HG03521 (cell line): ENCODE results near the gene OXER1.

Source experiments
- ATAC-seq: cut with Tn5 transposase; IDR thresholded peaks from one replicate; pipeline ENCODE4 v1.9.1; 2021; ENCODE audit warnings: mild to moderate bottlenecking, moderate library complexity; ENCODE audit not compliant: unreplicated experiment

OXER1 gene

GRCh38 chr2:42794271-42795046 lies 30.5 kb upstream of the OXER1 start:
- no peak for ATAC-seq

DNA sequence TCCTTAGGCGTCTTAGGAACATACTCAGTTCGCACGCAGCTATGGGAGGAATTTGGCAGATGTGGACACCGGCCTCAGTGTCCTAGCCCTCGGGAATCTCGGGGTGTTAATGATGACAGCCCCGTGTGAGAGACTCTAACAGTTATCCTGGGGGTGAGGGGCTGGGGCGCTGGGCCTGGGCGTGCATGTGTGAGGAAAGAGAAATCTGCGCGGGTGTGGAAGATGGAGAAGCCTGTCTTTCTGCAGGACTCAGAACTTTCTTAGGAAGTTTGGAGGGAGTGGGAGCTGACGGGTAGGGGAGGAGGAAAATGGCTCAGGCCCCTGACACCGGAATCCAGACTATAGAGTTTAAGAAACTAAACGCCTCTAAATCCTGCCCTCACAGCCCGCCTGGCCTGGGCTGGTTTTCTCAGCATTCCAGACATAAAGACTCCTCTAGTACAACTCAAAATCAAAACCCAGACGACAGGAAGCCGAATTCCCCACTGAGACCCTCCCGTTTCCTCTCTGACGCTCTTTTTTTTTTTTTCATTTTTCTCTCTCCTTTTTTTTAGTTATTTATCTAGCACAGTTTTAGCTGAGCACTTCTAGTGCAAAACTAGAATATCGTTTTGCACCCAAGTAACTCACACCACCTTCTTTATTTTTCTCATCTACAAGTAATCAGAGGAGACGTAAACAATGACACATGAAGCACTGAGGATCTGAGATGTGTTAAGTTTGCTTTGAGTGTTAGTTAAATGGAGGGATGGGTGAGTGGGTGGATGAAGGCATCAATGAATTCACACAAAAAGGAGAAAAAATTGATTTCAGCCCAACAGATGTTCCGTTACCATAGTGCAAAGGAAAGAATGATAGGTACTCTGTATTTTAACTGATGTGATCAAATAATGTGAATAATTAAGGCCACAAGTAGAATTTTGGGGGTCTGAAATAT lies 29.7 kb upstream of the OXER1 start:
- ATAC-seq = no peak

DNA sequence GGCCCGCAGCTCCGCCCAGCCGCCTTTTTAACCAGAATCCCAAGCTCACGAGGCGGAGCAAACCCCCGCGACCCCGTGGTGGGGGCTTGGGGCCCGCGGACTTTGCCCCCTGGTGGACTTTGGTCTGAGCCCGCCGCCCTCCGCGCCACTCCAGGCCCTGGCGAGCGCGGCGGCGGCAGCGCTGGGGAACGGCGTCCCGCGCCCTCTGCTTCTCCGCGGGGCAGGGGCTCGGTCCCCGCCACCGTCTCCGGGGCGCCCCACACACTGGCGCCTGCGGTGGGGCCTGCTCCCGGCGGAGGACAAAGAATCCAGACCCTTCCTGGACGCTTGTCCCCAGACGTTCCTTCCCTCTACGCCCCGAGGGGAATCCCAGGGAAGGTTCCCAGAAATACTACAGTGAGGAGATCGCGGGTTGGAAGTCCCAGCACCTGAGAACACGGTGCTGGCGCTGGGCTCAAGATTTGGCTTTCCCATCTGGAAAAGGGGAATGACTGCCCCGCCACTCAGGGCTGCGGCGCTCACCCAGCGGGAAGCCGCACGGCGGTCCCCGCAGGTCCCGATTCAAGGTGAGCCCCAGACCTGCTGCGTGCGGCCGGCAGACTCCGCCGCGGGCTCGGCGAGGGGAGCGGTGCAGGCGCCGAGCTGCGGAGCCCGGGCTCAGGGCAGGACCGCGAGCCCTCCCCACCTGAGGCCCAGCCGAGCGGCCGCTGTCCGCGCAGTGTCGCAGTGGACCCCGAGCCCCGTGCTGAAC lies 28.8 kb upstream of the OXER1 start, which contains the start of gene HAAO:
TSS of gene HAAO (minus strand) at position 1 of the 751 bp plus-strand sequence. CDS start 47 bp downstream, outside the sequence.
- ATAC-seq = no peak

DNA sequence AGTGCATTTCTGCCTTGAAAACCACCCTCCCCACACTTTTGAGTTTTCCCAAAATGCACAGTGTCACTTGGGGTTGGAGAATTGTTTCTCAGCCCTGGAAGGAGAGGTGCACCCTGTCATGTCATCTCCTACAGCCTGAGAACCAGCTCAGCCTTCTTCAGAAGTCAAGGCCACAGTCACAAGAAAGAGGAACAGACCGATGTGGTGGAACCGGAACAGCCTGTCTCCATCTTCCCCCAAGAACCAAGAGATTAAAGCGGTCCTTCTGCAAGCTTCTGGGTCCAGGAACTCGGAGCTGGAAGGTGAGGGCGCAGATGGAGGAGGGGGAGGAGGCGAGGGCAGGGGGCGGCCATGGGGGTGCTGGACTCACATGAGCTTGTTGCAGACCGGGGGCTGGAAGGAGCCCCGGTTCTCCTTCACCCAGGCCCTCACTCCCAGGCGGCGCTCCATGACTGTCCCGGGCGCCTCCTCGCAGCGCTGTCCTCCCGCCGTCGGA lies 28.2 kb upstream of the OXER1 start:
- ATAC-seq = no peak

DNA sequence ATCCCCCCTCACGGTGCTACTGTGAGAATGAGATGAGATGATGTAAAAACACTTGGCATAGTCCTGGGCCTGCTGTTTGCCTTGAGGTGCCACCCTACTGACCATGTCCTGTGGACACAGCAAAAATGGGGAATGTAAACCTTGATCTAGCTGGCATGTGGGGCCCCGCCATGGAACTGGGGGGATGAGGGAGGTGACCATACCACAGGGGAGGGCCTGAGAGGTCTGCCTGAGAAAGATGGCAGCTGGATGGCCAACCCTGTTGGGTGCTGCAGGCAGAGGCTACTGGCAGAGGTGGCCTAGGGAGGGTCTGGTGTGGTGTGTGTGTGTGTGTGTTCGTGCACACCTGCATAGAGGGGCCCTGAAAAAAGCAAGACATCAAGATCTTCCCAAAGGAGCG lies 27.7 kb upstream of the OXER1 start:
- ATAC-seq = no peak

- ATAC-seq = no peak
These were observed 25.8 kb upstream of the OXER1 start for GRCh38 chr2:42789751-42790150.

- no peak for ATAC-seq
These were observed 24.9 kb upstream of the OXER1 start for GRCh38 chr2:42788882-42789281.

DNA sequence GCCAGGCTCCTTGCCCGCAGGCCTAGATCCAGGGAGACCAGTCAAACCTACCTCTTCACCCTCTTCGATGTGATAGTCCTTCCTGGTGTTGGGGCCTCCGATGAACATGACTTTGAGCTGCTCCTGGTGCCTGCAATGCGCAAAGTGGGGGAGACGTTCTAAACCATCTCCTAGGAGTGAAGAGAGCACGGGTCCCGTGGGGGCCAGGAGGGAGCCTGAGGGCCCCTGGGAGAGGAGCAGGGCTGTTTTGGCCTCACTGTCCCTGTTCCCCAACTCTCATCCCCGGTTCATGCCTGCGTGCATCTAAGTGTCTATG lies 24.5 kb upstream of the OXER1 start:
- no peak for ATAC-seq

DNA sequence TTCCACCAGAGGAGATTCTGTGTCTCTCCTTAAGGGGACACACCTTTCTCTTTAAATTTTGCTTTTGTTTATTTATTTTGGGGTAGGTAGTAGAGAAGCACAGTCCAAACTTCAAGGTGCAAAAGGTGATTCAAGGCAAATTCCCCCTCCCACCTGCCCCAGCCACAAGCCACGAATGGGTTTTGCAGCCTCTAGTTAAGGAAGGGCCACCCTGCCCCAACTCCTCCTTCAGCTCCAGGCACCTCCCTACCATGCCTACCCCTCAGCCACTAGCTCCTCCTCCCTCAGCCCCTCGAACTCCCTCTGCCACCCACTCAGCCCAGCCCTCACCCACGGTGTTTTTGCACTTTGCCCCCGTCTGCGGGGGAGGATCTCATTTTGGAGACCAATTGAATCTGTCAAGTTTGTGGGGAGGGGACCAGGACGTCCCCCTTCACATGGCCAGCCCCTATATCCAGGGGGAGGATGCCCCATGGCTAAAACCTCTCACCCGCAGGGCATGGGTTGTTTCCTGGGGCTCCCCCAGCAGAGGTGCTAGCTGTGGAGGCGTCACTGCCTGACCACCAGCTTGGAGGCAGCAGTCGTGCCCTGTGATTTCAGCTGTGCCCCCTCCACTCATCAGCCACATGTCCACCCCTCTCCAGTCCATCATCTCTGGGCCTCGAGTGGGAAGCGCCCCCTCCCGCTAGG lies 24.0 kb upstream of the OXER1 start:
- ATAC-seq = no peak

DNA sequence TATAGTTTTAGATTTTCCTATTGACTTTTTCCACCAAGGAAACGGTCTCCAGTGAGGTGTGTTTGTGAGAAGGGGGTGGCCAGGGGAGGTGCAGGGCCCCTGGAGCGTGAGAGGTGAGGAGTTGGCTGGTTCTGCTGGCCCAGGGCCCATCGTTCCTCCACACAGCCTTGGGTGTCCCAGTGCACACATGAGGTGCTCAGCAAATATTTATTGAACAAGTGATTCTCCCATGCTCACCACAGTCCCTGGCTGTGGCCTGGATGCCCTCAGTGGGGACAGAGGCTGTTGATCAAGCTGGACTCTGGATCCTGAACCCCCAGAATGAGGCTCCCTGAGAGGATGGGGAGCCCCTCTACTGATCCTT lies 23.5 kb upstream of the OXER1 start:
- ATAC-seq = no peak

DNA sequence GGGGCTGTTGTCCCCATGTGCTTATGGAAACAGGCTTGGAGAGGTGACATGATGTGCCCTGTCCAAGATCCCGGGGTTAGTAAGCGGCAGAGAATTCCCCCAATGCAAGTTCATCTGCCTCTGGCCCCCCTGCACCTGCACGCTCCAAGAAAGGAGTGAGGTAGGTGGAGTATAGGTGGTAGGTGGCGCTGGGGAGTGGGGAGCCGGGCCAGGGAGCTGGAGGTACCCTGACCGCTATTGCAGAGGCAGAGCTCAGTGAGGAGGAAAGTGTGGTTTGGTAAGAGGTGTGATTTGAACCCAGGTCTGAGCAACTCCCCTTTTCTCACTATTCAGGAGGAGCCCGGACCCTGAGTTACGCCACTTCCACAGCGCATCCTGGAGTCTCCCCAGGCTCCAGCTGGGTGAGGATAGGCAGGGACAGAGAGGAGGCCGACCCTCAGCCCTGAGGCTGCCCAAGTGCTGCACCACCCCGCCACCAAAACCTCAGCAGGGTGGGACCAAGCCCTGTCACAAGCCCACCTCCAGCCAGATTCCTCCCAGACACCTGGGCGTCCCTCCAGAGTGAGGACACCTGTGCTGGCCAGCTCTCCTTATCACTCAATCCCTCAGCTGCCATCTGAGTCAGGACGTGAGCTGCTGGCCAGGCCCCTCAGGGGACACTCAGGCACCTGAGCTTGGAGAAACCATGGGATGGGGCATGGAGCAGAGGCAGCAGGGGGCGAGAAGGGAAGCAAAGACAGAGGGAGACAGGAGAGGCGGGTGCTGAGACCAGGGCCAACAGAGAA lies 22.8 kb upstream of the OXER1 start:
- no peak for ATAC-seq

DNA sequence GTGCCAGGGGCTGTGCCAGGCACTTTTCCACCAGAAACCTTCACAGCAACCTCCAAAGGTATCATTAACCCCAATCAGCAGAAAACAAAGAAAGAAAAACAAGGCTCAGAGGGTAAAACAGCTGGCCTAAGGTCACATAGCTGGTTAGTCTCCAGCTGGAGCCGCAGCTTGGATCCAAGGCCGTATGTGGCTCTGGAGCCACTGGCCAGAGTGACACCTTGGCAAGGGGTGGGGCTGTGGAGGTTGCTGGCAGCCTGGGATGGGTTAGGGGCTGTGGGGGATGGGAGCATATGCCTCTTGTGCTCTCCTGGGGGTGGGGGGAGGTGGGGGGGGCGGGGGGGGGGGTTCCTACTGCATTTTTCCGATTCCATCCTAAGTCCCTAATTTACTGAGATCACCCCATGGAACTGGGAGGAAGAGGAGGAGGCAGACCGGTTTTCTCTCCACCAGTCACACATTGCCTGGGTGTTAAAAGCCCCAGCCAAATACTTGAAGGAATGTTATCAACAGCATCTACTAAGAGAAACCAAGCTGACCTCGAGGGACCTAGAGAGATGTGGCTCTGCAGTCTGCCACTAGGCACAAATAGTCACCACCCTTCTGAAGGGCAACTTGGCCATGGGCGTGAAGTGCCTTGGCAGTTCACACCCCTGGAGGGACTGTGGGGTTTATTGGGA lies 20.4 kb upstream of the OXER1 start:
- no peak for ATAC-seq

DNA sequence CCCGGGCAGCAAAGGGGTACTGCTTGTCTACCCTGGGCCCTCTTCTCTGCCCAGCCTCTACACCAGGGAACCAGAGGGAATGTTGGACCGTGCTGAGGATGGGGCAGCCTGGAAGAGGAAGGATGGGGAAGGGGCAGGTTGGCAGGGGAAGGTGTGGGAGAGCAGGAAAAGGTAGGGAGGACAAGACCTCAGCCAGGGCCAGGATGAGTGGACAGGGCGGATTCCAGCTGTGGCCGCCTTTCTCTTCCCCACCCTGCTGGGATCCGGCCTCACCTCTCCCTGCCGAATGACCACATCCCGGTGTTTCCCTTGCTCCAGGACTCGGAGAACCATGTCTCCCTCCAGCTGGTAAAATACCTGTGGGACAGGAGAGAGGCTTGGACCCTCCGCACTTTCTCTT lies 19.6 kb upstream of the OXER1 start:
- ATAC-seq = no peak

- no peak for ATAC-seq
These were observed 17.2 kb upstream of the OXER1 start for GRCh38 chr2:42781181-42781580.

DNA sequence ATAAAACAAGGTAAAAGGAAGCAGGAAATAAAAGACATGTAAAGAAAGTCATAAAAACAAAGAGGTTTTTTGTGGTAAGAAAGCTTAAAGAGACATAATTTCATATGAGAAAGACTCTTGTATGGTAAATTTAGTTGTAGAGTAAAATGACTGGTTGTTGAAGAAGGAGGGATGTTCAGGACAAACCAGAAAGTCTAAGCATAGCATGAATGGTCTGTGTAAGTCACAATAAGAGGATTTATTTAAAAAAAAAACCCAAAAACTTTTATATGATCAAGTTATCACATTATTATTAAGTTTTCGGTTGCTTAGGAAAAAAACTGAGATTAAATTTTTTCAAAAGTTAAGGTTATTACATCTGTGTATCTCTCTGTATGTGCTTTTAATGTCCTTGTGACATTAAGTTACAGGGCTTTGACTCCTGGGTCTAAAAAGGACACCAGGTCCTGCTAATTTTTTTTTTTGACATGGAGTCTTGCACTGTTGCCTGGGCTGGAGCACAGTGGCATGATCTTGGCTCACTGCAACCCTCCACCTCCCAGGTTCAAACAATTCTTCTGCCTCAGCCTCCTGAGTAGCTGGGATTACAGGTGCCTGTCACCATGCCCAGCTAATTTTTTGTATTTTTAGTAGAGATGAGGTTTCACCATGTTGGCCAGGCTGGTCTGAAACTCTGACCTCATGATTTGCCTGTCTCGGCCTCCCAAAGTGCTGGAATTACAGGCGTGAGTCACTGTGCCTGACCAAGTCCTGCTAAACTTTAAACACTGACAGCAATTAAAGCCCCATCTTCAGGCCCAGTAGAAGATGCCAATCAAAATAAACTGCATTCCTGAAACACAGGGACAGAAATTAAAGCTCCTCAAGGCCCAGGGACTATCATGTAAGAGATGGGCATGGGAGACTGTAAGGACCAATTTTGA lies 14.2 kb upstream of the OXER1 start:
- ATAC-seq = no peak

DNA sequence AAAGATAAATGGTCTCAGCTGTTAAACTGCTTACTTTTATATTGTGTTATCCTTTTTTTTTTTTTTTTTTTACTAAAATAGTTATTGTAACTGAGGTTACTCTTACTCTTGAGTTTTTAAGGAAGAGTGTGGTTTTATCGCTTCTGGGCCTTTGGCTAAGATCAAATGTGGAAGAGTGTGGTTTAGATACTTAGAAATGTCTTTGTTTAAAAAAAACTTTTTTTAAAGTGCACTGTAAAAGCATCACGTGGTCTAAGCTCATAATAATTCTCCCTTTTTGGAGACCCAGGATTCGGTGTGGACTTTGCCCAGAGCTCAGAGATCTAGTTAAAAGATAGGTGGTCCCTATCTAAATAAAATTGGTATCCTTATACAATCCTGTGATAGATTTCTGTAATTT lies 11.9 kb upstream of the OXER1 start:
- no peak for ATAC-seq

GRCh38 chr2:42775186-42775585 lies 11.3 kb upstream of the OXER1 start:
- no peak for ATAC-seq

DNA sequence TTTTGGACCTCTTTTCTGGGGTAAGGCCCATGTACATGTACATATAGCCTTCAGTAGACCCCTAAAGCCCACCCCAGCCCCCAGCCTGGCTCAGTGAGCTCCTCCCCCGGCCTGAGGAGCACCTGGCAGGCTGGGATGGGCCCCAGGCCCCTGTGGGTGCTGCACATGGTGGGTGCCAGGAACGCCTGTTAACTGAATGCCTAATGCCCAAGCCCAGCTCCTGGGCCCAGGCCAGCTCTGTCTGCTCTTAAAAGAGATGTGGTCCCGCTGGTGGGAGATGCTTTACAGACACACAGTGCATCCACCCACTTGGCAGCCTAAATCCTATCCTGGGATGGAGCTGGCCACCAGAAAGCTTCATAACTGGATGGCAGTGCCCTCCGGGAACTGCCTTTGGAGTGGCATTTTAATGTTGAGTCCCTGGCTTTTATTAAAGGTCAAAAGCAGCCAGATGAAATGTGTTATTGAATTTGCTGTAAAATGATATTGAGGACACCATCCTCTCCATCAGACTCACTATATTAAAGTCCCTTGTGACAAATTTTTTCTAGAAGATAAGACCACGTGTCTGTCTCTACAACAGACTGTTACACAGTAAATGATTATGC lies 7.7 kb upstream of the OXER1 start:
- ATAC-seq = no peak
